Mucosa of gallbladder (tissue), 1 donor: Measurements from ENCODE around the gene PSMA6. TPM values are rescaled to one million over a fixed set of nuclear protein-coding genes. Genes with fewer than 3 reads are reported as not detected.
"Not testable (repeated sequence)": the region's sequence is repeated elsewhere in the genome, so short reads cannot be mapped to it uniquely, and the experiment has no call there.

Source experiments
- DNase-seq: peaks from one replicate; pipeline ENCODE4 v3.0.0-alpha.2; 2020; ENCODE audit warnings: low spot score
- total RNA-seq: library from RNA; stranded (reverse); gene quantifications from one replicate; pipeline ENCODE4 v1.2.1, GENCODE V29; 2021
- donor health status: DM: no; HTN: no; CAD: no.

Gene PSMA6
- total RNA-seq, 1 donor from 2014 or later = 93.8 TPM

- DNase-seq = no peak
Observed at GRCh38 chr14:35343702-35344101, 51.5 kb downstream of the PSMA6 start.

DNA sequence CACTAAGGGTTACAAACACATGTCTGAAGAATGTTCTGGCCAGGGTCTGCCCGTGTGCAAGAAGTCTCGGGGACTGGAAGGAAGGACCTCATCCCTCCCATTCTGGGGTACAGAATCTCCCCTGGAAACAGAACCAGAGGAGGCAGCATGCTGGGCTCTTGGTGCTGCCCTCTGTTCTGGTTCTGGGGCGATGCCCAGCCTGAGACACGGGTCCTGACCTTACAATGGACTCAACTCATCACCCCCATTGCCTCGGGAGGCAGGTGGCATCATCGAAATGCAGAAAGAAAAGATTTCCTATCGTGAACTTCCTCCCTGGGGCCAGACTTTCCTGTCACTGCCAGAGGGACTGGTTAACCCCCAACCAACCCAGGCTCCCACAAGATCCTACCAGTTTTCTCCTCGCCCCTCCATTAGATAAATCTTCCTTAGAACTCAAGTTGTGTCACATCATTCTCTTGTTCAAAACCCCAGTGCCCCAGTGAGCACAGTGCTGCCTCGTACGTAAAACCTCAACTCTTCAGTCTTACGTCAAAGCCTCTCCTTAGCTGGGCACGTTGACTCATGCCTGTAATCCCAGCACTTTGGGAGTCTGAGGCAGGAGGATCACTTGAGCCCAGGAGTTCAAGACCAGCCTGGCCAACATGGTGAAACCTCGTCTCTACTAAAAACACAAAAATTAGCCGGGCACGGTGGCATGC lies 52.1 kb downstream of the PSMA6 start:
- no peak for DNase-seq

- DNase-seq = no peak
Observed at GRCh38 chr14:35346738-35347322, 54.6 kb downstream of the PSMA6 start.

- no peak for DNase-seq
Observed at GRCh38 chr14:35347323-35348043, 55.3 kb downstream of the PSMA6 start.

- DNase-seq = not testable (repeated sequence)
Observed at GRCh38 chr14:35348044-35348380, 55.8 kb downstream of the PSMA6 start.

DNA sequence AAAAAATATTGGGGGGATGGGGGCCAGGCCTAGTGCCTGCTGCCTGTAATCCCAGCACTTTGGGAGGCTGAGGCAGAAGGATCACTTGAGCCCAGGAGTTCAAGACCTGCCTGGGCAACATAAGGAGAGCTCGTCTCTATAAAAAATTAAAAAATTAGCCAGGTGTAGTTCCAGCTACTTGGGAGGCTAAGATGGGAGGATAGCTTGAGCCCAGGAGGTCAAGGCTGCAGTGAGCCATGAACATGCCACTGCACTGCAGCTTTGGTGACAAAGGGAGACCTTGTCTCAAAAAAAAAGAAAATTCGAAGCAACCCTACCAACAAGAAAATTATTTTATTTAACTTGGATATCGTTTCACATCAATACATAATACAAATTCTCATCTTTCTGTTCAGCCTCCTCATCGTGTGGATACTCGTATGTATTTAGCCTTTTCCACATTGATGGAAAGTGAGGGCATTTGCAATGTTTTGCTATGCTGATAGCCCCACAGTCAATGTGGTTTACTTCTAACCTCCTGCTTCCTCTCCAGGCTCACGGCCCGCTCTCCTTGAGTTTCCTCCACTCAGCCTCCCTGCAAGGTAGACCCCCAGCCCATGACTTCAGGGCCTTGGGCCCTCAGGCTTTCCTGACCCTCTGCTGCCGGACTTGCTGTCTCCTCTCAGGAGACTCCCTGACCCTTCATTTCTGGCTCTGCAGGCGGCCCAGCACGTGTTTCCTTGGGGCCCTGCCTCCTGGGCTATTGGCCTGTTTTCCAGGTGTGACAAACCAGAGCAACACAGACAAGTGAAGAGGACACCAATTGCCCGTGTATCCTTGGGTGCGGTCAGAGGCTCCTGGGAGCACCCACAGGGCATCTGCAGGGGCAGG lies 57.5 kb downstream of the PSMA6 start:
- no peak for DNase-seq

- no peak for DNase-seq
Observed at GRCh38 chr14:35351497-35351896, 59.3 kb downstream of the PSMA6 start.

GRCh38 chr14:35351897-35352273 lies 59.7 kb downstream of the PSMA6 start:
- DNase-seq = no peak

DNA sequence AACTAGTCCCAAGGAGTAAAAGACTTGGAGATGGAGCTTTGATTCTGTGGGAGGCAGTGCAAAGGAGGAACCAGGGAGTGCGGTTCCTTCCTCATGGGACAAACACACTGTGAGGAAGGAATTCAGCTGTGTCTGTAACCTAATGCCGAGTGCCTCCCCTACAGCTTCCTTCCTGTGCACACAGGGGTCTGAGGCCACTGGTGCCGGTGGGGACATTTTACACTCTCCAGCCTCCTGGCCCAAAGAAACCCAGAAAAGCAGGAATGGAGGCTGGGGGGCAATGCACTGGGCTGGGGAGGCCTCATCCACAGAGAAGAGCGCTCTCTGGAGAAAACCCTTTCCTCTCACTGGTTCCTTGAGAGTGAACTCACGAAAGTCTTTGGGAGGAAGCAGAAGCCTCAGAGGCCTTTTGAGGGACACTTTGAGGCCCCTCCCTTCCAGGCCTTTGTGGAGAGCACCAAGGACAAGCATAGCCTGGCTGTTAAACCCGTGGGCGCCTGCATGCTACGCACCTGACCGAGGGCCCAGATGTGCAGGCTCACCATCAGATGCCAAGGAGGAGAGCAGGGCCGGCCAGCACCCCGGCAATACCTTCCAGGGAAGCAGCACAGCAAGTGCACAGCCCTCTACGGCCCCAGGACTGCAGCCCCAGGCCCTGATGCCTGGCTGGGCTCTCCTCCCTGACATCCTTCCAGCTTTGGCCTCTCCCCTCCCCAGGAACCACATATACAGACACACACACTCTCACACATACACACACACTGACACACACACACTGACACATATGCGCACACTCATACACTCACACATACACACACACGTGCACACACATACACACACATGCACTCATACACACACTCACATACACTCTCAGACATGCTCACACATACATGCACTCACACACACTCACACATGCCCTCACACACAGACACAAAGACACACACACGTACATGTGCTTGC lies 60.4 kb downstream of the PSMA6 start:
- no peak for DNase-seq

DNA sequence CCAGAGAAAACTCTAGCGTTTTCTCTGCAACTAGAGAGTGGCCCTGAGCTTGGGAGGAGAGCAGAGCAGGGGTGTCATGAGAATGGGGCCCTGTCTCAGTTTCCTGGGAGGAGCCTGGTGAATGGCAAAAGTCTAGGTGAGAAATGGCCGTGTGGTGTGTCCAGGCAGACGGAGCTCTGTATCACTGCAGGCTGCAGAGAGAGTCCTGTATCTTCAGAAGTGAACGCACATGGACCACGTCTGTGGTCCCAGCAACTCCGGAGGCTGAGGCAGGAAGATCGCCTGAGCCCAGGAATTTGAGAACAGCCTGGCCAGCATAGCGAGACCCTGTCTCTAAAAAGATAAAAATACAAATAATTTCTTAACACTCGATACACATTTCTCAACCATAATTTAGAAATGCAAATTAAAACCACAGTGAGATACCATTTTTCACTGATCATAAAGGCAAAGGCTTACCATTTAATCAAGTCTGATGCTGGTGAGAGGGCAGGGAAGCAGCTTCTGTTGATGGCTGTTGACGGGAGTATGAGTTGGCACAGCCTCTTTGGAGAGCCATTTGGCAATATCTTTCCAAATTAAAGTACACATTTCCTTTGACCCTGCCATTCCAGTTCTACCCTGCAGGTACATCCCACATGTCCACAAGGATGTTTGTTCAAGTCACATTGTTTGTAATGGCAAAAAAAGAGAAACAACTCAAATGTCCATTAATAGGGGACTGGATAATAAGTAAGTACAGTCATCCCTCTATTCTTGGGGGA lies 61.4 kb downstream of the PSMA6 start:
- no peak for DNase-seq

DNA sequence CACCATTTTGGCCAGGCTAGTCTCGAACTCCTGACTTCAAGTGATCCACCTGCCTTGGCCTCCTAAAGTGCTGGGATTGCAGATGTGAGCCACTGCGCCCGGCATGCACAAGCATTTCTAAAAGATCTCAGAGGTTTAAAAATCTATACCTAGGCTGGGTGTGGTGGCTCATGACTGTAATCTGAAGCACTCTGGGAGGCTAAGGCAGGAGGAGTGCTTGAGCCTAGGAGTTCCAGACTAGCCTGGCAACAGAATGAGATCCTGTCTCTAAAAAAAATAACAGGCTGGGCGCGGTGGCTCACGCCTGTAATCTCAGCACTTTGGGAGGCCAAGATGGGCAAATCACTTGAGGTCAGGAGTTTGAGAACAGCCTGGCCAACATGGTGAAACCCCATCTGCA lies 63.1 kb downstream of the PSMA6 start:
- DNase-seq = not testable (repeated sequence)

DNA sequence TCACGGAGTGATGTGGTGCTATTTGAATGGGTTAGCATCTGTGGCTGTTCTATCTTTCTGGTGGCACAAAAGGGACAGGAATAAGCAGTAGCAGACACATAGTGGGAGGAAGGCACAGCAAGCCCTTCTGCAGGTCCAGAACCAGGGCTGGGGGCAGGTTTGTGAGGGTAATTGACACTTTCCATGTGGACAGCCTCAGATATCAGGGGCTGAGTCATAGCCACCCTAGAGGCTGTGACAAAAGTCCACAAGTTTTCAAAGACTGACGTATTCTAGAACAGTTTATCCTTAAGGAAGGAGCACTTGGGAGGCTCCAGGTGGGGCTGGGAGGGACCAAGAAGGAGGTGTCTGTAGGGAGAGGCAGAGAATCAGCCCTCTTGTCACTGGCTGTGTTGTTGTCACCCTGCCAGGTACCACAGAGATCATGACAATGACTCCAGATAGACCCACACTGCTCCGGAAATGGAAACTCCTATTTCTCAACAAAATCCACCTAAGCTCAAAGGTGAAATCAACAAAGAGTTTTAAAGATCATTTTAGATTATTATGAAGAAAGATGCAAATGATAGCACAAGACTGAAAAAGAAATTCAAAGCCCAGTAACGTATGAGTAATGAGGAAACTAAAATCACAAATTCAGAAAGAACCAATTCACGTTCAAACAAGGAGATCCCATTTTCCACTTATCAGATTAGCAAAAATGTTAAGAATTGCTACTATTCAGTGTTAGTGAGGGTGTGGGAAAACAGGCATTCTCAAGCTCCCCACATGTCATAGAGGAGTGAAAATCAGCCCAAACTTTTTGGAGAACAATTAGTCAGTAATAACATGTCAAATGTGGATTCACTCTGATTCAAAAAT lies 64.0 kb downstream of the PSMA6 start:
- peak; percentile 71 for DNase-seq

DNA sequence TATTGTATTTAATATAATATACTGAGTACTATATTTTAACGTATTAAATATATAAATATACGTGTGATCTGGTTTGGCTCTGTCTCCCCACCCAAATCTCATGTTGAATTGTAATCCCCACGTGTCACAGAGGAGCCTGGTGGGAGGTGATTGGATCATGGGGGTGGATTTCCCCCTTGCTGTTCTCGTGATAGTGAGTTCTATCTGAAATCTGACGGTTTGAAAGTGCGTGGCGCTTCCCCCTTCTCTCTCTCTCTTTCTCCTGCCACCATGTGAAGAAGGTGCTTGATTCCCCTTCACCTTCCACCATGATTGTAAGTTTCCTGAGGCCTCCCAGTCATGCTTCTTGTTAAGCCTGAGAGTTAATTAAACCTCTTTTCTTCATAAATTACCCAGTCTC lies 67.5 kb downstream of the PSMA6 start:
- DNase-seq = not testable (repeated sequence)

DNA sequence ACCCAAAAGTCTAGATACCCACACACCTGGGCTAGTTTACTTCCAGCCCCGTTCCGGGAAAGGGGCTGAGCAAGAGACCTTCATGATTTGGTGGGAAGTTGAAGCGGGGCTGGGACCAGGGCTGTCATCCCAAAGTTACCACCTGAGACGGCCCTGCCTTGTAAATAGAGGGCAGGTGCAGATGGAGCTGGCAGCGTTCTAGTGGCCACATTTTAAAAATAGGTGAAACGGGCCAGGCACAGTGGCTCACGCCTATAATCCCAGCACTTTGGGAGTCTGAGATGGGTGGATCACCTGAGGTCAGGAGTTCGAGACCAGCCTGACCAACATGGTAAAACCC lies 68.9 kb downstream of the PSMA6 start:
- DNase-seq = no peak

DNA sequence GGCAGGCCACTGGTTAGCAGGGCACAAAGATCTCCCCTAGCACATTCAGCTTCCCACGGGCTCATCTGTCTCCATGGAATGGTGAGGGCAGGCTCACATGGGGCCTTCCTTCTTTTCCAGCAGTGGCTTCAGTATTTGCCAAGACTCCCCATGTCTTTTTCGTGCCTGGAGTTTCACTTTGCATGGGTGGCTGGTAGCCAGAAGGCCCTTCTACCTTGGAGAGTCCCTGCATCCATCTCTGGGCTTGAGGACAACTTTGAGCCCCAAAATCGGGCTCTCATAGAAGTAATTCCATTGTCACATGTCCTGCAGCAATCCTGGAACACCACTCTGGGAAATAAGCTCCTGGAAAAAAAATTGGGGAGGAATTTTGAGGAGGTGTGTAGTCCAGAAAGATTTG lies 70.3 kb downstream of the PSMA6 start:
- DNase-seq = no peak

DNA sequence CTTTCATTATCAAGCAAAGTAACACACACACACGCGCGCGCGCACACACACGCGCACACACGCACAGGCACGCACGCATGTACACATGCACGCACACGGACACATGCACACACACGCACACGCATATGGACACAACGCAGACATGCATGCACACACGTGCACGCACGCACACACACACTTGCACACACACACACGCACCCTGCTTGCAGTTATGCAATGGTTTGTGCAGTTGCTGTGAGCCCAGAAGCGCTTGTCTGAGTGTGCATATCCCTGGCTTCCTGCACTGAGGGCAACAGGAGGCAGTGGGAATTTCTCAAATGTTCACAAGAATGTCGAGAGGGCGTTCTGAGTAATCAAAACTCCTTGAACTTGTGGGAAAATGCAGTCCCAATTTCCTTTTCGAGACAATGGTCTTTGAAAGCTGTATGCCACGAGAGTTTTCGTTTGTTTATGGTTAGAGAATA lies 70.8 kb downstream of the PSMA6 start:
- DNase-seq = no peak

GRCh38 chr14:35365130-35366055 lies 73.2 kb downstream of the PSMA6 start:
- peak; percentile 76 for DNase-seq

- DNase-seq = no peak
Observed at GRCh38 chr14:35366056-35366451, 73.9 kb downstream of the PSMA6 start.
